Type B pancreatic cell (in vitro differentiated cells): ENCODE measurements around the gene ARHGEF26. TPM values are rescaled to one million over a fixed set of nuclear protein-coding genes. Genes with fewer than 3 reads are reported as not detected.

Experiments
- DNase-seq: peaks from one replicate; pipeline ENCODE4 v3.0.0; 2021; ENCODE audit warnings: mixed read lengths; ENCODE audit not compliant: unreplicated experiment; ENCODE audit errors: extremely low spot score
- H3K27ac Mint-ChIP-seq: 2 replicates; pipeline ENCODE4 v1.8.0; 2021; ENCODE audit warnings: mild to moderate bottlenecking, mixed read lengths
- H3K27me3 Mint-ChIP-seq: 2 replicates; pipeline ENCODE4 v1.8.0; 2021; ENCODE audit warnings: mixed read lengths
- H3K36me3 Mint-ChIP-seq: 2 replicates; pipeline ENCODE4 v1.8.0; 2021; ENCODE audit warnings: mixed read lengths
- H3K4me1 Mint-ChIP-seq: one replicate; pipeline ENCODE4 v1.8.0; 2021; ENCODE audit warnings: mixed read lengths; ENCODE audit not compliant: unreplicated experiment
- H3K4me3 Mint-ChIP-seq: 2 replicates; pipeline ENCODE4 v1.8.0; 2021; ENCODE audit warnings: mild to moderate bottlenecking, mixed read lengths
- H3K9me3 Mint-ChIP-seq: 2 replicates; pipeline ENCODE4 v1.8.0; 2021; ENCODE audit warnings: mixed read lengths
- CTCF ChIP-seq: fragments of 200-600 bp; sonication (generic); conservative IDR thresholded peaks from 2 replicates; pipeline ENCODE4 v1.5.0; 2021; ENCODE audit warnings: antibody characterized with exemption, mild to moderate bottlenecking
- total RNA-seq: library from RNA; stranded (reverse); gene quantifications from 2 replicates; pipeline ENCODE4 v1.2.1, GENCODE V29; 2021; ENCODE audit warnings: low replicate concordance

Gene ARHGEF26
- total RNA-seq, 1 donor from 2014 or later: 12.7 TPM

DNA sequence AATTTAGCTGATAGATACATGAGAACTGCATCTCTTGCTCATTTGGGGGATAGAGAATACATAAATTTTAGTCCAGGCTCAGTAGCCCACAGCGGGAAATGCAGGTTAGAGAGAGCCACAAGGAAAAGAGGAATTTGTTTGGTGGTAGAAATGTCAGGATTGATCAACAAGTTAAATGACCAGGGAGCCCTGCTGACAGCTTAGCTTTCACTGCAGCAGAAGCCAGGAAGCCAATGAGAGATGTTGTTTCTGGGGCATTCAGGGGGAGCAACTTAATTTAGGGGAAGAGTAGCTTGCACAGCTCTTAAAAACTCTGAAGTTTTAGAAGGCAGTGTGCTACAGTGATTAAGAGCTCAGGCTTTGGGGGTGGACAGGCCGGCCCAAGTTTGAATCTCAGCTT, 22.7 kb downstream of the ARHGEF26 start:
- no peak for DNase-seq
- no peak for TF ChIP-seq CTCF
- Mint-ChIP-seq H3K9me3 (no peaks in the 10 kb centered on the region), H3K4me1 (peaks cover 24% of the 10 kb centered on the region), H3K27ac (no peak overlapping the region), H3K27me3 (no peaks in the 10 kb centered on the region), H3K36me3 (no peaks in the 10 kb centered on the region), H3K4me3 (no peak overlapping the region)

DNA sequence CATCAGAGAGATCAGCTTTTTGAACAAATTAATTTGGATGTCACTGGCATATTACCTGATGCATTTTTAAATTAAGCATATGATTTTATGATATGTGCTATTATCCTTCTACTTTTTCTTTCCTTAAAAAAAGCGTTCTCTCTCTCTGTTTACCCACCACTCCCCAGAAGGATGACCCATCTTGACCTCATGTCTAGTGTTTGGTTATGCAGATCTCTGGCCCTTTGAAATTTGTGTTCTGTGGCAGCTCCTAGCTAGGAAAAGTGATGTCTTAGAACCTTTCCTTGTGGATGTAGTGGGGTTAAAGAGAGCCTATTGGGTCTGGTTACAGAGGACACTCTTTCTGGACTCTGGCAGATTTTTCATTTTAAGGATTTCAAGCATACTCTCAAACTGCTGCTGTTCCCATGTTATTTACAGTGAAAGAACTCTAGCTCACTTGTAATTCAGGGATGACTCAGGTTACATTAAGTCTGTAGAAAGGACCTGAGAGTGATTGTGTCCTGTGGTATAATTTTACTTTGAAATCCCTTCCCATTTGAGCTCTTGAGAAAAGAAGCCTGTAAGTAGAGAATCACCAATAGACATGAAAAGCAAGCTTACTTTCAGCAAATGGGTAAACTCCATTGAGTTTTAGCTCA, 23.8 kb downstream of the ARHGEF26 start:
- H3K27ac Mint-ChIP-seq: no peak overlapping the region
- no peak for DNase-seq
- H3K4me3 Mint-ChIP-seq: no peak overlapping the region
- H3K9me3 Mint-ChIP-seq: no peaks in the 10 kb centered on the region
- no peaks in the 10 kb centered on the region for H3K36me3 Mint-ChIP-seq
- peaks cover 24% of the 10 kb centered on the region for H3K4me1 Mint-ChIP-seq
- no peak for TF ChIP-seq CTCF
- no peaks in the 10 kb centered on the region for H3K27me3 Mint-ChIP-seq

DNA sequence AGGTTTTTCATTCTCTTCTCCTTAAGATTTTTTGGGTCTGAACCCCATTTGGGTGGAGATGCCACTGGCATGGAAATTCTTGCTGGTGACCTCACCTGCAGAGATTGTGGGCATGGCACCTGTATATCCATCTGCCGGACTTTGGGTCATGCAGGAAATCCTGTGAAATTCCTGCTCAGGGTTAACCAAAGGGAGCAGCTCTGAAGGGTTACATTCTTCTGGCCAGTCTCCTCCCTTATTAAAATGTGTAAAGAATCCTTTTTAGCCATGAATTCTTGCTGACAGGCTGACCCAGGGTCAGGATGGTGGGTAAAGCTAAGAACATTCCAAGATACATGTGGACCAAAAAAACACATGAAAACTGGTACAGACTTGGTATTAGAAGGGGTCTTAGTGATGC, 27.4 kb downstream of the ARHGEF26 start:
- DNase-seq: no peak
- Mint-ChIP-seq H3K4me3 (no peak overlapping the region), H3K4me1 (peaks cover 18% of the 10 kb centered on the region), H3K36me3 (no peaks in the 10 kb centered on the region), H3K27ac (no peak overlapping the region), H3K9me3 (no peaks in the 10 kb centered on the region), H3K27me3 (no peaks in the 10 kb centered on the region)
- TF ChIP-seq CTCF: no peak

DNA sequence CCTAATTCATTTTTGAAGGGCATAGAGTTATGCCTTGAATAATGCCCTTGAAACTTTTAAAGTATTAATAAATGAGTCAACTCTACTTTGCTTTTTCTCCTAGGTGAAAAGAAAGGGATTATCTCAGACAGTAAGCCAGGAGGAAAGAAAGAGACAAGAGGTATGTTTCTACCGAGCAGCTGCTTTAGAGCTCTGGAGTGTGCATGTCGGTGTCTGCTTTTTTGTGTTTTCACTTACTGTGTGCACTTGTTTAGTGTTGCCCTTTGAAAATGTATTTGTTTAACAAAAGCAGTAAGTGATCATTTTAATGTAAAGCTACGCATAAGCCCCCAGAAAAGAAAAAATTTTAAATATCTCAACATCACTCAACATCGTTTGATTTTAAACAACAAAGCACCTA, 28.1 kb downstream of the ARHGEF26 start:
- no peaks in the 10 kb centered on the region for H3K27me3 Mint-ChIP-seq
- no peak for TF ChIP-seq CTCF
- H3K4me1 Mint-ChIP-seq: peaks cover 10% of the 10 kb centered on the region
- no peak for DNase-seq
- no peaks in the 10 kb centered on the region for H3K36me3 Mint-ChIP-seq
- no peak overlapping the region for H3K27ac Mint-ChIP-seq
- H3K4me3 Mint-ChIP-seq: no peak overlapping the region
- H3K9me3 Mint-ChIP-seq: no peaks in the 10 kb centered on the region

GRCh38 chr3:154151969-154152368, 30.8 kb downstream of the ARHGEF26 start:
- Mint-ChIP-seq H3K4me1 (no peaks in the 10 kb centered on the region), H3K27me3 (no peaks in the 10 kb centered on the region), H3K4me3 (no peak overlapping the region), H3K36me3 (no peaks in the 10 kb centered on the region), H3K27ac (no peak overlapping the region), H3K9me3 (no peaks in the 10 kb centered on the region)
- no peak for DNase-seq
- no peak for TF ChIP-seq CTCF

DNA sequence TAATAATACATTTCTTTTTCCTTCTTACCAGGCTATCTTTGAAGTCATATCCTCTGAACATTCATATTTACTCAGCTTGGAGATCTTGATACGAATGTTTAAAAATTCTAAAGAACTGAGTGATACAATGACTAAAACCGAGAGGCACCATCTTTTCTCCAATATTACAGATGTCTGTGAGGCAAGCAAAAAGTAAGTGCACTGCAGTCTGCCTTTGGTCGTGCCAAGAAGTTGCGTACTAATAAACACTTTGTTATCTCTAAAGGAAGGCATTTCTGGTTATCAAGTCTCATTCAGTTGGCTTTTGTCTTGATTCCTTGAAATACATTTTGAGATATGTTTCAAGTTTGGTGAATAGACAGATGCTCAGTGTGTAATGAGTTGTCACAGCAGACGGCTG, 31.6 kb downstream of the ARHGEF26 start:
- no peak for TF ChIP-seq CTCF
- H3K36me3 Mint-ChIP-seq: no peaks in the 10 kb centered on the region
- H3K4me1 Mint-ChIP-seq: peaks cover 4% of the 10 kb centered on the region
- H3K9me3 Mint-ChIP-seq: no peaks in the 10 kb centered on the region
- no peaks in the 10 kb centered on the region for H3K27me3 Mint-ChIP-seq
- DNase-seq: no peak
- no peak overlapping the region for H3K27ac Mint-ChIP-seq
- no peak overlapping the region for H3K4me3 Mint-ChIP-seq
